ENCODE results near the gene DCT.

Gene DCT

DNA sequence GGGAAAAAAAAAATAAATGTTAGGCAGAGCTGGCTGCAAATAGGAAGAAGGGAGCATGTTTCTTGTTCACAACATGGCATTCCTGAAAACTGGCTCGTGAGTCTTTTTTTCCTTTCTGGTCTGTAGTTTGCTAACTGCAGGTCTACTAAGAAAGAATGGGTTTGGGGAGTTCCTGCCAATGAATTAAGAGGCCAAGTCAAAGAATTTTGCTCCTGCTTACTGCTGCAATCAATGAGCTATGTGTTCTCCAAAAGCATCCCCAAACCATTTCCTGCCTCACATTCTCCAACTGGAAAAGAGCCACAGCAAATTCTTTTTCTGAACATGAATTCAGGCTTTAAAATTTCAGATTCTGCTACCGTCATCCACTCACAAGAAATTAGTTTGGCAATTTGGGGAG lies 88.6 kb downstream of the DCT start:
- no peak for DNase-seq

DNA sequence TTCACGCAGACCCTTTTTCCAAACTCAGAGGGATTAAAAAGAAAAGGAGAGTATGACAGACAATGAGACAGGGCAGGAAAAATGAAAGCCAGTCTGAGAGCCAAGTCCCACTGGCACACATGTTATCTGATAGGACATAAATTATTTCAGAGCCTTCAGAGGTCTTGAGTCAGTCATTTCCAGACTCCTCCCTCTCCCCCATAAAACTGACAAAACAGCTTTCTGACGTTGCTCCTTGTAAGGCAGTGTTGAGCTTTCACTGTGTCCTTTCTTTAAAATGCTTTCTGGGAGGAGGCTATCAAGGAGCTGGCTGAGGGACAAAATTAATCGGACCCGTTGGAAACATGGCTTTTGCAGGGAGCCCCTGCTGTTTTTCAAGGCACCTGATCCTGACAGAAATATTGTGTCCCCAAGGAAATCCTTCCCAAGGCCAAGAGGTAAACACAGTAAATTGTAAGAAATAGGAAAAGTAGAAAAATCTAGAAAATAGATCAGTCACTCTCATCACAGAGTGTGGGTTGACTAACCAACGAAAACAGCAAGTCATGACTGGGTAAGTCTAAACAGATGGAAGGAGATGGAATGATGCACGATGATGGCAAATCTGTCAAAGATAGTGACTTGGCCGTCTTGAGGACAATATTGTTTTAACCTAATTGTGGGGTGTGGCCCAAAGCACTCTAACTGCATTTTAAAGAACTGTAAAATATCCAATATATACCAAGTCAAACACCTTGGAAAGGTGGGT lies 89.7 kb downstream of the DCT start:
- no peak for DNase-seq

DNA sequence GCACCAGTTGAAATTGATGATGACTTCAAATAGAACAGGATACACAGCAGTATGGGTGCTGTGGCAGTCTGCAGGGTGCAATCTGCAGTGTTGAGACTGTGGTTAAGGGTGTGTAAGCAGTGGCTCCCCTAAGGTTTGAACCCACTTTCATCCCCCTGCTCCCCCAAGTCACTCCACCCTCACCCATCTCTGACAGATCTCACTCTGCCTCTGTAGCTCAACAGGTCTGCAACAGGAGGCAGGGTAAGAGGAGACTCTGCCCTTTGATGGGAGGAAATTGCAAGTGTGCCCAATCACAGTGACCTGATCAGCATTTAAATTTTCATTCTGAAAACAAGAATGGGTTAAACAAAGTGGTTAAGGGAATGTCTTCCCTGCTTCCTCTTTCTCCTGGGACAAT lies 92.4 kb downstream of the DCT start:
- no peak for DNase-seq
